Panc1 (cell line): ENCODE measurements around the gene PRMT5. TPM values are rescaled to one million over a fixed set of nuclear protein-coding genes. Genes with fewer than 3 reads are reported as not detected.

ENCODE experiments used
- ATAC-seq: fragments of 200-7000 bp; cut with Tn5 transposase; 2 replicates; pipeline ENCODE4 v1.9.1; 2020; ENCODE audit warnings: mild to moderate bottlenecking, moderate library complexity
- BruUV-seq: library from RNA; stranded (reverse); fragments of 400-500 nt; replicated peaks from 2 replicates; lab custom pipeline; 2021; lab: Mats Ljungman, UMichigan
- CTCF ChIA-PET: fragments of 300-600 bp; sonication (Branson Sonifier 250); formaldehyde crosslinking; loops from one replicate; lab custom pipeline; 2022; ENCODE audit warnings: antibody characterized with exemption; lab: Charles Lee
- POLR2A ChIA-PET: fragments of 300-600 bp; sonication (Branson Sonifier 250); formaldehyde crosslinking; loops from one replicate; lab custom pipeline; 2022; ENCODE audit warnings: antibody characterized with exemption; lab: Charles Lee
- DNase-seq: peaks from one replicate; pipeline ENCODE4 v3.0.0-alpha.2; 2010; ENCODE audit warnings: low read depth, low spot score
- H3K27ac ChIP-seq: 2 replicates; pipeline ENCODE4 v1.5.1; 2011; ENCODE audit warnings: mild to moderate bottlenecking, low read length, inconsistent platforms
- H3K27me3 ChIP-seq: fragments of 200-500 bp; sonication (Bioruptor generic); 2 replicates; pipeline ENCODE4 v1.6.0; 2014; ENCODE audit warnings: low read length, inconsistent platforms; ENCODE audit not compliant: control insufficient read depth, insufficient read depth
- H3K36me3 ChIP-seq: fragments of 200-500 bp; sonication (Bioruptor generic); 2 replicates; pipeline ENCODE4 v1.5.1; 2014; ENCODE audit warnings: inconsistent platforms, mild to moderate bottlenecking, low read length, moderate library complexity; ENCODE audit not compliant: control insufficient read depth, insufficient read depth
- H3K4me1 ChIP-seq: 2 replicates; pipeline ENCODE4 v1.5.1; 2011; ENCODE audit warnings: inconsistent platforms, mild to moderate bottlenecking, low read length, moderate library complexity; ENCODE audit not compliant: control insufficient read depth, insufficient read depth
- H3K4me3 ChIP-seq, 2 experiments: 2 replicates each; pipeline ENCODE4 v1.5.1; 2011 to 2012; ENCODE audit warnings: low read depth in 2 of 2, low read length in 2 of 2, mild to moderate bottlenecking in 2 of 2, inconsistent platforms in 1 of 2, moderate library complexity in 1 of 2
- H3K9me3 ChIP-seq: fragments of 200-500 bp; sonication (Bioruptor generic); 2 replicates; pipeline ENCODE4 v1.5.1; 2014; ENCODE audit warnings: low read depth, mild to moderate bottlenecking, inconsistent platforms, low read length, moderate library complexity; ENCODE audit not compliant: control insufficient read depth, insufficient read depth
- POLR2AphosphoS5 ChIP-seq: IDR thresholded peaks from 2 replicates; pipeline ENCODE4 v1.6.1; 2012; ENCODE audit warnings: mild to moderate bottlenecking, low read depth, low read length, moderate library complexity
- SIN3A ChIP-seq: IDR thresholded peaks from 2 replicates; pipeline ENCODE4 v1.6.1; 2012; ENCODE audit warnings: low read depth, mild to moderate bottlenecking, low read length, moderate library complexity, borderline replicate concordance; ENCODE audit not compliant: insufficient read depth
- TCF7L2 ChIP-seq: IDR thresholded peaks from 2 replicates; pipeline ENCODE4 v1.6.1; 2011; ENCODE audit warnings: mild to moderate bottlenecking, low read depth, low read length, inconsistent platforms
- in situ Hi-C: cut with HindIII; loops from 2 replicates; pipeline ENCODE4 v1.10.0; 2016; ENCODE audit warnings: low sequenced_read_pairs, low pct_unique_long_range_greater_than_20kb
- intact Hi-C: fragments of 100-400 bp; cut with micrococcal nuclease; formaldehyde crosslinking; loops from one replicate; pipeline ENCODE4 v1.10.0; 2022; ENCODE audit not compliant: unreplicated experiment
- total RNA-seq: library from RNA; stranded (reverse); gene quantifications from one replicate; pipeline ENCODE4 v1.2.1, GENCODE V29; 2021; ENCODE audit not compliant: unreplicated experiment
- TF ChIP-seq, protein P1 (sequence below): fragments of 450-650 bp; IDR thresholded peaks from 2 replicates; pipeline ENCODE4 v1.5.1; 2017; ENCODE audit warnings: mild to moderate bottlenecking
- TF ChIP-seq, protein P2 (sequence below), 2 experiments: IDR thresholded peaks; 2 replicates each; pipeline ENCODE4 v1.6.1; 2011 to 2012; ENCODE audit warnings: low read depth in 2 of 2, control low read depth in 1 of 2, low read length in 1 of 2, mild to moderate bottlenecking in 1 of 2, moderate library complexity in 1 of 2; ENCODE audit not compliant: insufficient read depth in 1 of 2

The PRMT5 gene
- total RNA-seq, 1 experiment from 2014 or later, result 108 TPM

DNA sequence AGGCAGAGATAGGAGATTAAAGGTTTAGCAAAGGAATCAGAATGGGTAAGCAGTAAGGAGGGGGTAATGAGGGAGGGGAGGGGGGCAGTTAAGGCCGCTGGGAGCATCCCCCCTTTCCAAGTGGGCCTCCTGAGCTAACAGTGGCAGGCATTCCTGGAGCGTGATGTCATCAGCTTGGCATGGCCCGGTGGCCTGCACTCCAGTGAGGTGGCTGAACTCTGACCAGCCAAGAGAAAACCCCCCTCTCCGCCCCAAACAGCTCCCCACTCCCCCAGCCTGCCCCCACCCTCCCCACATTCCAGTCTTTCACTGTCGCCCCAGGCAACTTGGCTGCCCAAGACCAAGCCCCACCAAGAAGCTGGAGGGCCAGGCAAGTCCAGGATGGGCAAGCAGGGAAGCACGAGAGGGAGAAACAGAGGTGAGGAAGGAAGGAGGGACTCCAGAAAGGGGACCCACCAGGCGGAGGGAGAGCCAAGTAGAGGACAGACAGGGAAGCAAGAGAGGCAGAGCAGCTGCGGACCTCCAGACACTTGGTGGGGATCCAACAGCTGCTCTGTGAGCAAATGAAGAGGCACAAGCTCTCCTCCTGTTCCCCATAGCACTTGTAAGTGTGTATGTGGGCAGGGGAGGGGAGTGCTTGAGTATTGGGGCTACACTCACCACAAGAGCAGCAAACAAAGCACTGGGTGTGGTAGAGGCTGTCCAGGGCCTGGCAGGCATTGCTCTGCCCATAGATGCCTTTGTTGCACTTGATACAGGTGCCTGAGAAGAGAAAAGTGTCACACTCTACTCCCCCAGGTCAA lies 48.7 kb upstream of the PRMT5 start:
- H3K4me1 ChIP-seq, result peaks cover 29% of the 10 kb centered on the region
- peak overlapping the region; percentile 66 to 76; a peak in 3 of 4 replicates for H3K4me3 ChIP-seq
- peak overlapping the region; percentile 96 for H3K27ac ChIP-seq
- ATAC-seq, result peak; percentile 32; the same call in 1 of the 2 replicates
- H3K36me3 ChIP-seq, result peaks cover 3% of the 10 kb centered on the region; the same call in 1 of the 2 replicates
- no peaks in the 10 kb centered on the region for H3K27me3 ChIP-seq
- no peak for TF ChIP-seq TCF7L2
- TF ChIP-seq, protein P1, sequence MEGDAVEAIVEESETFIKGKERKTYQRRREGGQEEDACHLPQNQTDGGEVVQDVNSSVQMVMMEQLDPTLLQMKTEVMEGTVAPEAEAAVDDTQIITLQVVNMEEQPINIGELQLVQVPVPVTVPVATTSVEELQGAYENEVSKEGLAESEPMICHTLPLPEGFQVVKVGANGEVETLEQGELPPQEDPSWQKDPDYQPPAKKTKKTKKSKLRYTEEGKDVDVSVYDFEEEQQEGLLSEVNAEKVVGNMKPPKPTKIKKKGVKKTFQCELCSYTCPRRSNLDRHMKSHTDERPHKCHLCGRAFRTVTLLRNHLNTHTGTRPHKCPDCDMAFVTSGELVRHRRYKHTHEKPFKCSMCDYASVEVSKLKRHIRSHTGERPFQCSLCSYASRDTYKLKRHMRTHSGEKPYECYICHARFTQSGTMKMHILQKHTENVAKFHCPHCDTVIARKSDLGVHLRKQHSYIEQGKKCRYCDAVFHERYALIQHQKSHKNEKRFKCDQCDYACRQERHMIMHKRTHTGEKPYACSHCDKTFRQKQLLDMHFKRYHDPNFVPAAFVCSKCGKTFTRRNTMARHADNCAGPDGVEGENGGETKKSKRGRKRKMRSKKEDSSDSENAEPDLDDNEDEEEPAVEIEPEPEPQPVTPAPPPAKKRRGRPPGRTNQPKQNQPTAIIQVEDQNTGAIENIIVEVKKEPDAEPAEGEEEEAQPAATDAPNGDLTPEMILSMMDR, result no peak
- TF ChIP-seq SIN3A, result no peak
- TF ChIP-seq, protein P2, sequence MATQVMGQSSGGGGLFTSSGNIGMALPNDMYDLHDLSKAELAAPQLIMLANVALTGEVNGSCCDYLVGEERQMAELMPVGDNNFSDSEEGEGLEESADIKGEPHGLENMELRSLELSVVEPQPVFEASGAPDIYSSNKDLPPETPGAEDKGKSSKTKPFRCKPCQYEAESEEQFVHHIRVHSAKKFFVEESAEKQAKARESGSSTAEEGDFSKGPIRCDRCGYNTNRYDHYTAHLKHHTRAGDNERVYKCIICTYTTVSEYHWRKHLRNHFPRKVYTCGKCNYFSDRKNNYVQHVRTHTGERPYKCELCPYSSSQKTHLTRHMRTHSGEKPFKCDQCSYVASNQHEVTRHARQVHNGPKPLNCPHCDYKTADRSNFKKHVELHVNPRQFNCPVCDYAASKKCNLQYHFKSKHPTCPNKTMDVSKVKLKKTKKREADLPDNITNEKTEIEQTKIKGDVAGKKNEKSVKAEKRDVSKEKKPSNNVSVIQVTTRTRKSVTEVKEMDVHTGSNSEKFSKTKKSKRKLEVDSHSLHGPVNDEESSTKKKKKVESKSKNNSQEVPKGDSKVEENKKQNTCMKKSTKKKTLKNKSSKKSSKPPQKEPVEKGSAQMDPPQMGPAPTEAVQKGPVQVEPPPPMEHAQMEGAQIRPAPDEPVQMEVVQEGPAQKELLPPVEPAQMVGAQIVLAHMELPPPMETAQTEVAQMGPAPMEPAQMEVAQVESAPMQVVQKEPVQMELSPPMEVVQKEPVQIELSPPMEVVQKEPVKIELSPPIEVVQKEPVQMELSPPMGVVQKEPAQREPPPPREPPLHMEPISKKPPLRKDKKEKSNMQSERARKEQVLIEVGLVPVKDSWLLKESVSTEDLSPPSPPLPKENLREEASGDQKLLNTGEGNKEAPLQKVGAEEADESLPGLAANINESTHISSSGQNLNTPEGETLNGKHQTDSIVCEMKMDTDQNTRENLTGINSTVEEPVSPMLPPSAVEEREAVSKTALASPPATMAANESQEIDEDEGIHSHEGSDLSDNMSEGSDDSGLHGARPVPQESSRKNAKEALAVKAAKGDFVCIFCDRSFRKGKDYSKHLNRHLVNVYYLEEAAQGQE (IDR thresholded peaks at IDR 0.05; ENCODE audit: insufficient read depth in 1 of 2, low read depth in 2 of 2, low read length in 1 of 2), result no peak
- TF ChIP-seq POLR2AphosphoS5, result no peak
- no peak for DNase-seq
- no TSS peak for BruUV-seq
- intact Hi-C loops, result no loop called here
- H3K9me3 ChIP-seq, result no peaks in the 10 kb centered on the region
- POLR2A ChIA-PET, result no interaction called here
- CTCF ChIA-PET, result interaction anchor here (0.8 to 1.1 kb wide), 2 partner anchors 9 to 18 kb away, joined by 3 to 7 read pairs; no protein-coding TSS in a partner anchor
- in situ Hi-C loops, result no loop called here

DNA sequence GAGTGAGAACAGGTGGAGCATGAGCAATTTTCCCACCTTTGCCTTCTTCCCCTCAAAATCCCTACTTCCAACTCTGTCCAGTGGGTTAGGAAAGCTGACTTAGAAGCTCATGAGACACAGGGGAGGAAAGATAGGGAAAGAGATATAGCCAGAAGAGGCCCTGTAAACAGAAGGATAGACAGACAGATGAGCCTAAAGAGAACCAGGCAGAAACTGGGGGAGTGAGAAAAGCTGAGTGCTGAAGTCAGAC lies 48.2 kb upstream of the PRMT5 start:
- POLR2A ChIA-PET, result no interaction called here
- peaks cover 29% of the 10 kb centered on the region for H3K4me1 ChIP-seq
- H3K4me3 ChIP-seq, result 0 out of 4 replicates have a peak overlapping the region, but pooled peaks of 1 of the 2 experiments have one; percentile 12
- H3K27me3 ChIP-seq, result no peaks in the 10 kb centered on the region
- no peak for TF ChIP-seq POLR2AphosphoS5
- no peak for TF ChIP-seq SIN3A
- no peak for TF ChIP-seq TCF7L2
- TF ChIP-seq, protein P2 (IDR thresholded peaks at IDR 0.05; ENCODE audit: insufficient read depth in 1 of 2, low read depth in 2 of 2, low read length in 1 of 2), result no peak
- TF ChIP-seq, protein P1, result no peak
- no TSS peak for BruUV-seq
- H3K27ac ChIP-seq, result peak overlapping the region; percentile 89
- ATAC-seq, result no peak
- H3K9me3 ChIP-seq, result no peaks in the 10 kb centered on the region
- intact Hi-C loops (no loop called here), in situ Hi-C loops (no loop called here)
- H3K36me3 ChIP-seq, result peaks cover 3% of the 10 kb centered on the region; the same call in 1 of the 2 replicates
- CTCF ChIA-PET, result interaction anchor here (0.7 to 1.1 kb wide), 2 partner anchors 9 to 83 kb away, joined by 3 read pairs; no protein-coding TSS in a partner anchor
- DNase-seq, result no peak
